Retina (tissue), 1 donor: ENCODE data around the gene USP7.
"Not testable (repeated sequence)": the region's sequence is repeated elsewhere in the genome, so short reads cannot be mapped to it uniquely, and the experiment has no call there.

Source experiments
- DNase-seq: peaks from one replicate; pipeline ENCODE4 v3.0.0-alpha.2; 2016

The USP7 gene

DNA sequence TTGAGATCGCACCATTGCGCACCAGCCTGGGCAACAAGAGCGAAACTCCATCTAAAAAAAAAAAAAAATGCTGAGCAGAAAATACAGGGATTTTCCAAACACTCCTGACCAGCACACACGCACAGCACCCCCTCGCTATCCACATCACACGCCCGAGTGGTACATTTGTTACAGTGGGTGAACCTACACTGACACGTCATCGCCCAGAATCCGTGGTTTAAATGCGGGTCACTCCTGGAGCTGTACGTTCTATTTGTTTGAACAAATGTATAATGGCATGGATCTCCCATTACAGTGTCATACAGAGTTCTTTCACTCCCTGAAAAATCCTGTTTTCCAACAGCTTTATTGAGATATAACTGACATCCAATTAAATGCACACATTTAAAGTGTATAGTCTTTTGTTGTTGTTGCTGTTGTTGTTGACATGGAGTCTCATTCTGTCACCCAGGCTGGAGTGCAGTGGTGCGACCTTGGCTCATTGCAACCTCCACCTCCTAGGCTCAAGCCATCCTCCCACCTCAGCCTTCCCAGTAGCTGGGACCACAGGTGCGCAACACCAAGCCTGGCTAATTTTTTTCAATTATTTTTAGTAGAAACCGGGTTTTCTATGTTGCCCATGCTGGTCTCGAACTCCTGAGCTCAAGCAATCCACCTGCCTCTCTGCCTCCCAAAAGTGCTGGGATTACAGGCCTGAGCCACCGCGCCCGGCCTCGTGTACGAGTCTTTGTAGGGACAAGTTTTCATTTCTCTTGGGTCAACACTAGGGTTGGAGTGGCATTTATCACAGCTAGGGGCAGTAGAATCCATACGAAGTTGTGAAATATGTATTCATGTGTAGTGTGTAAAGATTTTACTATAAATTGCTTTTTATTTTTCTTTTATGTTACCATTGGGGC lies 90.5 kb downstream of the USP7 start:
- DNase-seq, result no peak

DNA sequence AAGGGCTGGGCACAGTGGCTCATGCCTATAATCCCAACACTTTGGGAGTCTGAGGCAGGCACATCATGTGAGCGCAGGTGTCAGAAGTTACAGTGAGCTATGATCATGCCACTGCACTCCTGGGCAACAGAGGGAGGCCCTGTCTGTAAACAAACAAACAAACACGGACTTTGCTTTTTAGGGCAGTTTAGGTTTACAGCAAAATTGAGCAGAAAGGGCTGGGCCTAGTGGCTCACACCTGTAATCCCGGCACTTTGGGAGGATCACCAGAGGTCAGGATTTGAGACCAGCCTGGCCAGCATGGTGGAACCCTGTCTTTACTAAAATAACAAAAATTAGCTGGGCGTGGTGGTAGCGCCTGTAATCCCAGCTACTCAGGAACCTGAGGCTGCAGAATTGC lies 91.6 kb downstream of the USP7 start:
- no peak for DNase-seq

DNA sequence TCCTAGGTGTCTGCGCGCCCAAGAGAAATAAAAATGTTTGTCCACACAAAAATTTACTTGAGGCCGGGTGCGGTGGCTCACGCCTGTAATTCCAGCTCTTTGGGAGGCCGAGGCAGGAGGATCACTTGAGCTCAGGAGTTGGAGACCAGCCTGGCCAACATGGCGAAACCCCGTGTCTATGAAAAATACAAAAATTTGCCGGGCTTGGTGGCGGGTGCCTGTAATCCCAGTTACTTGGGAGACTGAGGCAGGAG lies 93.8 kb downstream of the USP7 start:
- not testable (repeated sequence) for DNase-seq

DNA sequence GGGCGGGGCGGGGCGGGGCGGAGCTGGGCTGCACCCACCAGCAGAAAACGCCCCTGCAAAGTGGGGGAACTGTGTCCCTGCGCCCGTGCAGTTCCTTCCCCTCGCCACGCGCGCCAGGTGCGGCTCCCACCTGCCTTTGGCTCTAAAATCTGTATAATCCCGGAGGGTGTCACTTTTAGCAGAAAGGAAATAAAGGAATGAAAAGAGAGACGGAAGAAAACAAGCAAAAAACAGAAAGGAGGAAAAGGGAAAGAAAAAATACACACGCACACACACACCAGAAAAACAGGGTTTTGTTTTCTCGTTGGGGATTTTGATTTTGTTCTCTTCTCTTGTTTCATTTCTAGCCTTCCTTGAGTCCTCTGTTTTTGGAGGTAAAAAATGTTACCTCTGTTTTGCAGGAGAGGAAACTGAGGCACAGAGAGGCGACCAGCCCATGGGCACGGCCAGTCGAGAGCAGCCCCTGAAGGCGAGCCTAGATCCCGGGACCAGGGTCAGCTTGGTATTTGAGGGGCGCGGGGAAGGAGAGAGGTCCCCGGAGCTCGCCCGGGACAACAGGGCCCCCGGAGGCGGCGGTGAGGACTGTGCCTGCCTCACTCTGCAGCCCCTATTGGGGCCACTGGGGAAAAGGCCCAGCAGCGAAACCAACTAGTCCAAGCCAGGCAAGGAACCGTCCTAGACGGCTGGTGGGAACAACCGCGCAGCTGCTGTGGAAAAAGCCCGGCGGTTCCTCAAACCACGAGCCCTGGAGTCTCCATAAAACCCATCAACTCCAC lies 94.3 kb downstream of the USP7 start:
- DNase-seq, result peak; percentile 68

DNA sequence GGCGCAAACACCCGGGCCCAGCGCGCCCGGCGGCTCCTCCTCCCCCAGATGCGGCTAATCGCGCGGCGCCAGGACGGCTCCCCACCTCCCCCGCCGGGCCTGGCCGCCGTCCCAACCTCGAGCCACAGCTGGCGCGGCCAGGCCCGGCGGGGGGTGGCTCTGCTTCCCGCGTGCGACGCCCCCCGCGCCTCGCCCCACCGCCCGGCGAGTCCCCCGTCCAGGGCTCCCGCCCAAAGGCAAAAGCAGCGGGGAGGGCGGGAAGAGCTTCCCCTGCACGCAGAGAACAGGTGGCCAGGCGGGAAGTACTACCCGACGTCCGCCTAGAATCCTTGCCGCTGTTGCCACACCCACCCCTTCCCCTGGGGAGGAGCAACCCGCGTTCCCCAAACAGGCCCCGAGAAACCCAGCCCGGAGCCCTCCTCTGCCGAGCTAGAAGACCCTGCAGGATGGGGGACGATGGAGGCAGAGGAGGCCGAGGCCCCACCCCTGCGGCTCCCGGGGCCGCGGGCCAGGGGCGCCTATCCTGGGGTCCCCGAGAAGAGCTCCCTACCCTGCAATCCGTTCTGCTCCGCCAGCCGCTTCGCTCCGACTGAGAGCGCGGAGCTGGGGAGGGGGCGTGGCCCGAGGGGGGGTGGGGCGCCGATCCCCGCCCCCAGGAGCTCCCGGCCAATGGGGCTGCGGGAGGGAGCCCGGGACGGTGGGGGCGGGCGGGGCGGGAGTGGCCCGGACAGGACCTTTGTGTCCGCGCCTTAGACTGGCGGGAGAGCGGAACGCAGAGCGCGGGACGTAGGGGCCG lies 95.1 kb downstream of the USP7 start, which contains the start of gene CARHSP1:
TSS of gene CARHSP1 (minus strand) at position 591 of the 796 bp plus-strand sequence. CDS start 9,678 bp downstream, outside the sequence.
- peak; percentile 93 for DNase-seq

DNA sequence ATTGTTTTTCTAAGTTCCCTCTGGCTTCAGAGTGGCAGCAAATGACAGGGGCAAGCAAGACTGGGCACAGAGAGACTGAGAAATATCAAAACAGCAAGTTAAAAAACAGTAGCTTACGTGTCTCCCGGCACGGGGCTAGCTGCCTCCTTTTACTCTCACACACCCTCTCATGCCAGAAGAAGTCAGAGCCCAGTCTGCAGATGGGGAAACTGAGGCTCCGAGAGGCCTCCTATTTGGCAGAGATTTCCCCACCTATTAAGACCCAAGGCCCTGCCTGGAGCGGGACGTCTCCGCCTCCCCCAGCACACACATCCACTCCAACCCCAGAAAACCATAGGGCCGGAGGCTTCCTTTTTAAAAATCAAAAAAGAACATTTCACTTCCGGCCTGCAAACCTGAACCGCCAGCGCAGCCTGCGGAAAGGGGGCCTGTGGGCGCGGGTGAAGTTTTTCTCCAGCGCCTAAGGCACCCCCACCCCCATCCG lies 95.7 kb downstream of the USP7 start:
- peak; percentile 64 for DNase-seq

DNA sequence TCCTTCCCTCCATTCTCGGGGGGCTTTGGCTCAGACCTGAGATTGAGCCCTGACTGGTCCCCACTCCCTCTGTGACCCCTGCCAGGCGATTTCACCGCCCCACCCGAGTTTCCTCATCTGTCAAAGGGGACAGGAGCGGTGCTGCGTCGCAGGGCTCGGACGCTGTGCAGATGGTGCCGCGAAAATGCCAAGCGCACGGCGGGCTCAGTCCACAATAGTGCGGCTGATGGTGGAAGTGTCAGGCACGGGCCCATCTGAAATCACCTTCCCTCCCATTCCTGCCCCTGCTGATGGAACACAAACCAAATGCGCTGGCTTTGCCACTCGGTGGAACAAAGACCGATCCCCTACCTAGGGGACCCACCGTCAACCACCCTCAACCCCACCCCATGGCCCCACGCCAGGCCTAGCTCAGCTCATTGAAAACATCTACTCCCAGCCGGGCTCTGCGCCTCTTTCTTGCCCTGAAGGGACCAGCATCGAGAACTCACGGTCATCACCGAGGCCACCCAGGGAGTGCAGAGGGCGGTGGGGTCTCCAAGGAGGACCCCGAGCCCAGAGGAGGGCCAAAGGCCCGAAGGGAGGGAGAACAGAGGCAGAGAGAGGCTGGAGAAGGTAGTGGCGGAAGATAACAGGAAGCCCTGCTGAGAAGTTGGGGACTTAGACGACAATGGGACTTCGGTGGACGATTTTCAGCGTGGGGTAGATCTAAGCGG lies 96.3 kb downstream of the USP7 start:
- DNase-seq, result peak; percentile 75

DNA sequence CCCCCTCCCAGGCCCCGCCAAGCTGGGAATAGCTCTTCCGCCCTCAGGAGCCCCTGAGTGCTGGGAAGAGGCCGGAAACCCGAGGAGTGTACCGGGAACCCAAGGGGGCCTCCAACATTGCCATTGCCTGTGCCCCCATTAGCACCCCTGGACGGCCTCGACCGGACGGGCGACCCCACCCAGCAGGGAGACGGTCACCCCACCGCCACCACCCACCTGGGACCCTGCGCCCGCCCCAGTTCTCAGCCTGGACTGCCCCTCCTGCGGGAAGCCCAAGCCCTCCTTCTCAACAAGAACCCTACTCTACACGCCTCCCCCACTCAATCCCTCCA lies 96.9 kb downstream of the USP7 start:
- peak; percentile 63 for DNase-seq

DNA sequence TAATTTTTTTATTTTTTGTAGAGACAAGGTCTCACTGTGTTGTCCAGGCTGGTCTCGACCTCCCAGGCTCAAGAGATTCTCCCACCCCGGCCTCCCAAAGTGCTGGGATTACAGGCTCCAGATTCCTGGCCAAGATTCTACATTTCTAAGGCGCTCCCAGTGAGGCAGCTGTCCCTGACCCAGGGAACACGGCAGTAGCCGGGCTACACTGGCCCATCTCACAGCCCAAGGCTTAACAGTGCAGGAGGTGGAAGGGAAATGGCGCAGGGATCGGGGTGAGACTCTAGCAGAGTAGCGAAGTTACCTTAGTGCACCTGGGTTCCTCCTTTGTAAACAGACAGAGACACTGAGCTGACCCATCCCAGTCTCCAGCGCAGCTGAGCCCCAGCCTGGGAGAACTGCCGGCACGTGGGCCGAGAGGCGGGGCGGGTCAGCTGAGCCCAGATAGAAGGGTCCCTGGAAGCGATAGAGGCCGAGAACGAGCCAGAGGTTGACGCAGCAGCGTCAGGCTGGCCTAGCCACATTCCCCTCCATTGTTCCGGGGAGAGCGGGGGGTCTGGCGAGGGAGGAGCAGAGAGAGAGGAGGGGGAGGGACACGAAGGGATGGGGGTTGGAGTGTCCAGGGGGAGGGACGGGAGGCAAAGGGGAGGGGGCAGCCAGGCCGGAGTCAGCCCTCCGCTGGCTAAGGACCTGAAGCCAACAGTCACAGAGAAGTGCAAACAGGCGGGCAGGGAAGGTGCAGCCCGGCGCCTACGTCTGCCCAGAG lies 97.4 kb downstream of the USP7 start:
- DNase-seq, result peak; percentile 79

DNA sequence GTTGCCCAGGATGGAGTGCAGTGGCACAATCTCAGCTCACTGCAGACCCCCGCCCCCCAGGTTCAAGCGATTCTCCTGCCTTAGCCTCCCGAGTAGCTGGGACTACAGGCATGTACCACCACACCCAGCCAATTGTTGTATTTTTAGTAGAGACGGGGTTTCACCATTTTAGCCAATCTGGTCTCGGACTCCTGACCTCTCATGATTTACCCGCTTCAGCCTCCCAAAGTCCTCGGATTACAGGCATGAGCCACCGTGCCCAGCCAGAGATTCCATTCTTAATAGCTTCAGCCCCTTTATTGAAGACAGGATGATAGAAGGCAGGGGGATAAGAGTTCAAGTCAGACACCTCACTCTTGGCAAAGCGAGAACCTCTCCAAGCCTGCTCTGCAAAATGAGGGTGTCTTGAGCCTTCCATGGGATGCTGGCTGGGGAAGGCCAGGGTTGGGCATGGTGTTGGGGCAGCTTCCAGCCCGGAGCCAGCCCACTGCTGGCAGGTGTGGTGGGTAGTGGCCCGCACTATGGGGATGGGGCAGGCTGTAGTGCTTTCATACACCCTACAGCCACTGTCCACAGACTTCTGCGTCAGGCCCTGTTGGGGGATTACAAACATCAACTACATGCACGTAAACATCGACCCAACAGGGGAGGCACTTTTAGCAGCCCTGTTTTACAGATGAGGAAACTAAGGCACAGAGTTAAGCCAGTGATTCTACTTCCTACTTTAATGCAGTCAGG lies 98.4 kb downstream of the USP7 start:
- no peak for DNase-seq

DNA sequence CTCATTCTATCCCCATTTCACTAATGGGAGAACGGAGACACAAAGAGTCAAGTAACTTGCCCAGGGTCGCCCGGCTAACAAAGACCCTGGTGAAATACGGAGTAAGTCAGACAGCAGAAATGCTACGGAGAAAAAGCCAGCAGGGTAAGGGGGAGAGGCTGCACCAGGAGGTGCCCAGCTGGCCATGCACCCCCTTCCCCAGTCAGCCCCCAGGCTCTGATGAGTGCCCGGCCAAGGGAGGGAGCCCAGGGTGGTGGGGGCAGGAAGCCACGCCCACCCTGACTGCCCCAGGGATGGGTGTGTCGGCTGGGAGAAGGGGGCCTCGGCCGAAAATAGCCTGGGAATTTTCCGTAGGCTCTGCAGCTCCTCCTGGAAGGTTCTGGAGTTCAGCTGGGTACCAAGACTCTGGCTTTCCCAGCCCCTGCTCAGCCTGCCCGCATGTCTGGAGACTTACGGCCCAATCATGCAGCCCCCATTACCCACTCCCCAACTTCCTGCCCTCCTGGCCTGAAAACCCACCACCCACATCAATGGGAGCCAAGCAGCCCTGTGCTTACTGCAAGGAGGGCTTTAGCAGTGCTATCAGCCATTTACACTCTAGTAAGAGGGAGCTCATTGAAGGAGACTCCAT lies 99.1 kb downstream of the USP7 start:
- DNase-seq, result no peak

DNA sequence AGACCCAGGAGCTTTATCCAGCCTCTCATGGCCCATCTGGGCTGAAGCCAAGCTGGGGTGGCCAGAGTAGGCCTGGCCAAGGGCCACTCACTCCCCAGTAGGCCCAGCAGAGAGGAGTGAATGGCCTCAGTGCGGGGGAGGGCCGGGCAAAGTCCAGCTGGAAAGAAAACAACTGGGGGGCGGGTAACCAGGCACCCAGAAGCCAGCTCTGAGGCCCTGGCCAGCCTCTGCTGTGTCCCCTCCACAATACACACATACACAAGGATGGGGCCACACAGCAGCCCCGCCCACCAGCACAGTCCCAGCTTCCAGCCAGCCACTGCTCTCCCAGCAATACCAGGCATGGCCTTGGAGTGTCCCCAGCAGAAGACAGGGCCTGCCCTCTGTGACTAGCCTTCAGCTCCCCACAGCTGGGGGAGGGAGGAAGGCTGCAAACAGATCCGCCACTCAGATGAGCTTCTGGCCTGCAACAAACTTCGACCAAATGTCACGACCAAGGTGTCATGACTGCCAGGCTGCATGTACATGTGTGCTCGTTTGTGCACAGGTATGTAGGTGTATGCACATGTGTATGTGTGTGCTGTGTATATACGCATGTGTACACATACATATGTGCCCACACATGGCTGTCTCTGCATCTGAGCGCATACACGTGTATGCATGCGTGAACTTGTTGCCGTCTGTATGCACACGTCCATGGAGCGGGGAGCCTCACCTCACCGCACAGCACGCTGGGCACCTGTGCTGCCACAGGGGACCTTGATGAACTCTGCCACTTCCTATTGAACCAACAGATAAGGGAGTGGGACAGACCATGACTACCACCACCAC lies 99.9 kb downstream of the USP7 start:
- no peak for DNase-seq

DNA sequence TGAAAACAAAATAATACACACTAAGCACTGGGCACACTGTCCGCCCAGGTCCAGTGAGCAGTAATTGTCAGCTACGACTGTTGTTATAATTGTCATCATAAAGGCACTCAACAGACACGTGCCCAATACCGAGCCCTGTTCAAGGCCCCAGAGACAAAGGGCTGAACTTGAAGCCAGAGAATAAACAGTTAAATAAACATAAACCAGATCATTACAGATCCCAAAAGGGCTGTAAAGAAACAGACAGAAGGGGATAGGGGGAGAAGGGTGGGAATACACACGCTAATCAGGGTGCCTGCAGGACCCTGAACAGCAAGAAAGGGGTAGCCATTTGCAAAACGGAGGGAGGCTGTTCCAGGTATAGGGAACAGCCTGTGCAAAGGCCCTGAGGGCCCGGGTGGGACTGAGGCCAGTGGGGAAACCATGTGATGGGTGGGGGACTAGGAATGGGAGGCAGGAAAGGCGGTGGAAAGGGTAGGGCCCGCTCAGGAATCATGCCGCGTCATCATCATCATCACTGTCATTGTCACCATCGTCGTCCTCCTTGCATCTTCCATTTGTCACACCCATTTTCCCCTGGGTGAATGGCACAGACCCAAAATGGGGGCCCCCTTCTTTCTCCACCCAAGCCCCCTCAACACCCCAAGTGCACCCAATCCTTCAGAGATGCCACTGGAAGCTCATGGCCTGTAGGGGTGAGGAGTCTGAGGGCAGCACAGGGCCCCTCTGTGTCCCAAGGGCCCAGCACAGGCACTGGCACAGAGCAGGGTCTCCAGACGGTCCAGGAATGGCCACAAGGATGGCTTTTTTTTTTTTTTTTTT lies 101.2 kb downstream of the USP7 start:
- DNase-seq, result no peak

DNA sequence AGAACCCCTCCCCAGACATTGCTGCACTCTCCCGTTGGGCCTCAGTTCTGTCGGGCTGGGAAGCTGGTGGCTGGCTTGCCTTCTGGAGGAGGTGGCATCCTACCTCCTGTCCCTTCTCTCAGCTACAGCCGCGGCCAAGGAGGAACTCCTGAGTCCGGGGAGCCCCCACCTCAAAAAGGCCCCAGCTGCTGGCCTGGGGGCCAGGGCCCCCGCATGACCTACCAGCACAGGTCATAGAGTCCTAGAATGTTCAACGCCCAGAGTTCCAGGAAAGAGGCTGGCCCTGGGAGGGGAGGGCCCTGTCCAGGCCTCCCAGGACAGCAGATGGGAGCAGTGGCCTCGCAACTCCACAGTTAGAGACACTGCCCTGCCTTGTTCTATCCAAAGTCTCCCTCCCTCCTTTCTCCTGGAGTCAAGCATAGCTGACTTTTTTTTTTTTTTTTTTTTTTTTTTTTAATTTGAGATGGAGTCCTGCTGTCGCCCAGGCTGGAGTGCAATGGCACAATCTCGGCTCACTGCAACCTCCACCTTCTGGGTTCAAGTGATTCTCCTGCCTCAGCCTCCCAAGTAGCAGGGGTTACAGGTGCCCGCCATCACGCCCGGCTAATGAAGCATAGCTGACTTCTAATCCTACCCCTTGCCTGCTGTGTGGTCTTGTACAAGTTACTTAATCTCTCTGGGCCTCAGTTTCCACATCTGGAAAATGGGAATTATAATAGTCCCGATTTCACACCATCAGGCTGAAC lies 102.0 kb downstream of the USP7 start:
- DNase-seq, result no peak

DNA sequence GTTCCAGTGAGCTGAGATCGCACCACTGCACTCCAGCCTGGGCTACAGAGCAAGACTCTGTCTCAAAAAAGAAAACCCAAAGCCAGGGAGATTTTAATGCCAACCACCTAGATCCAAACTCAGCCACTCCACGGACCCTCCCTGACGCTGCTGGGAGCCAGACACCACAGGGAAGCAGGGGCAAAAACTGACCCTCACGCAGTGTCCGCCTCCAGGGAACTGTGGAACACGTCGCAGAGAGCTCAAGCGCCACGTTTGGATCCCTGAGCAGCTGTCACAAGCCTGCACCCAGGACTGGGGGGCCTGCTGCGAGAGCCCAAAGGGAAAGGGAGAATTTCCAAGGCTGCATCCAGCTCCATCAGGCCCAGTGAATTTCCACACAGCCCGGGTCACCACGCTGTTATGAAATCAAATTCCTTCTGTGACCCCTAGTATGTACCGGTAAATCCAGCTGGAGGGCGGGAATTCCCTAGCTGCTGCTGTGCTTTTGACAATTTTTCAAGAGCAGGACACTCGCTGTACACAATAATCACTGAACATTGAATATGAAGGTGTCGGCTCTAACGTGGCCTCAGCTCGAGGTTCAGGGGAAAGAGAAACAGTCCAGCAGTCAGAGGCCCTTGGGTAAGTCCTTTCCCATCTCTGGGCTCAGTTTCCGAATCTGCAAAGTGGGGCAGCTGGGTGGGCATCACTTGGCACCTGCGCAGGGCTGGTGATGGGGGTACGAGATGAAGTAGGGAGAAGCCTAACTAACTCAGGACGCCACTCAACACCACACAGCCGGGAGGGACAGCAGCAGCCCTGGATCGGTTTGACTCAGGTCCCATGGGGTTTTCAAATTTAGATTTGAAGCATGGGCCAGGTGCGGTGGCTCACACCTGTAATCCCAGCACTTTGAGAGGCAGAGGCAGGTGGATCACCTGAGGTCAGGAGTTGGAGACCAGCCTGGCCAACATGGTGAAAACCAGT lies 103.5 kb downstream of the USP7 start:
- DNase-seq, result no peak

DNA sequence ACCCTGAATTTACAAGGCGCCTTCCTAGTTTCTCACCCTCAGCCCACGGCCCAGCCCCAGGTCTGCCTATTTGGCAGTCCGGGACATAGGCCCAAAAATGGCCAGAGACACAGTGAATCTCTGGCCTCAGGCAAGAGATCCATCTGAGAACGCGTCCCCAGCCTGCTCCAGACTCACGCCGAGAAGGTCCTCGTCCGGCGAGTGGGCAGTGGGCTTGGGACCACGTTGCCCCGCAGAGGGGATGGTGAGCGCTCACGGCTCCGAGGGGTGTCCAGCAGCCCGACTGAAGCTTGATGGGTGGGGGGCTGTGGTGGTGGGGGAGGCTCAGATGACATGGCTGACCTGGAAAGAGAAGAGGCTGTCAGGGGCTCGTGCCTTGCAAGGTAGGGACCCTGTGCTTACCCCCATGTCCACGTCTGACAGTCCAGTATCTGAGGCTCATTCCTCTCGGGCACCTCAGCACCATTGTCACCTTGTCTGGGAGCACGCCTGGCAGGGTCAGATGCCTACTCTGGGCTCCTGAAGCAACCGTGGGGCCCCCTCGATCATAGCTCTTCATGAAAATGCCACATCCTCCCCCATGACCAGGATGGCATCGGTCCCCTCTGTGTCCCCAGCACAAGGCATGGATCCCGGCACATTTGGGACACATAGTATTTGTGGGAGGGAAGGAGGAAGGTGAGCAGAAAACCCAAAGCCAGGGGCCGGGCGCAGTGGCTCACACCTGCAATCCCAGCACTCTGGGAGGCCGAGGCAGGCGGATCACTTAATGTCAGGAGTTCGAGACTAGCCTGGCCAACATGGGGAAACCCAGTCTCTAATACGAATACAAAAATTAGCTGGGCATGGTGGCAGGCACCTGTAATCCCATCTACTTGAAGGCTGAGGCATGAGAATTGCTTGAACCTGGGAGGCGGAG lies 104.5 kb downstream of the USP7 start:
- no peak for DNase-seq
